HEK293 (cell line): ENCODE measurements around the gene NDC1.

ENCODE experiments used
- CTCF ChIA-PET: fragments of 350-600 bp; formaldehyde crosslinking; extraction: SDS; loops from one replicate; lab custom pipeline; 2021; ENCODE audit warnings: antibody characterized with exemption; lab: Yijun Ruan, JAX
- POLR2A ChIA-PET: fragments of 300-600 bp; formaldehyde crosslinking; extraction: SDS; loops from one replicate; lab custom pipeline; 2020; ENCODE audit warnings: antibody characterized with exemption, inconsistent platforms; lab: Yijun Ruan, JAX
- H3K27ac ChIP-seq: fragments of 200-500 bp; sonication (Bioruptor generic); 2 replicates; pipeline ENCODE4 v1.5.1; 2014; ENCODE audit warnings: low read depth, low read length, control low read depth, inconsistent platforms; ENCODE audit errors: extremely low read depth
- H3K36me3 ChIP-seq, 2 experiments: fragments of 200-500 bp in 1 of 2; sonication (Bioruptor generic) in 1 of 2; 1 replicate in 1 of 2; 2 replicates in 1 of 2; pipeline ENCODE4 v1.5.1; 2014 to 2017; ENCODE audit warnings: inconsistent platforms in 2 of 2, low read length in 2 of 2; ENCODE audit not compliant: control insufficient read depth in 2 of 2, insufficient read depth in 1 of 2
- H3K4me1 ChIP-seq: fragments of 200-500 bp; sonication (Bioruptor generic); 2 replicates; pipeline ENCODE4 v1.5.1; 2014; ENCODE audit warnings: mild to moderate bottlenecking, low read length, inconsistent platforms; ENCODE audit not compliant: control insufficient read depth, insufficient read depth
- H3K4me3 ChIP-seq: 2 replicates; pipeline ENCODE4 v1.5.1; 2011; ENCODE audit warnings: low read depth, mild to moderate bottlenecking, control low read depth, low read length, moderate library complexity
- H3K9me3 ChIP-seq: fragments of 200-500 bp; sonication (Bioruptor generic); 2 replicates; pipeline ENCODE4 v1.5.1; 2014; ENCODE audit warnings: low read depth, low read length, inconsistent platforms; ENCODE audit not compliant: control insufficient read depth, insufficient read depth
- EGR2 ChIP-seq: fragments of 450-650 bp; formaldehyde crosslinking; IDR thresholded peaks from 2 replicates; pipeline ENCODE4 v1.5.1; 2016; ENCODE audit warnings: low read depth, missing biosample characterization, missing genetic modification characterization
- GFI1B ChIP-seq: fragments of 450-650 bp; formaldehyde crosslinking; IDR thresholded peaks from 2 replicates; pipeline ENCODE4 v1.5.1; 2016; ENCODE audit warnings: missing biosample characterization, missing genetic modification characterization
- GLI2 ChIP-seq: fragments of 450-650 bp; formaldehyde crosslinking; IDR thresholded peaks from 2 replicates; pipeline ENCODE4; 2017; ENCODE audit warnings: missing biosample characterization, missing genetic modification characterization, low read depth, borderline replicate concordance
- GLIS2 ChIP-seq: fragments of 450-650 bp; formaldehyde crosslinking; IDR thresholded peaks from 2 replicates; pipeline ENCODE4 v1.5.1; 2016; ENCODE audit warnings: missing biosample characterization, missing genetic modification characterization
- HOXC10 ChIP-seq: sonication (generic); formaldehyde crosslinking; IDR thresholded peaks from 2 replicates; pipeline ENCODE4 v1.8.1; 2023; ENCODE audit warnings: mild to moderate bottlenecking, missing genetic modification reagents
- KLF8 ChIP-seq: fragments of 450-650 bp; formaldehyde crosslinking; IDR thresholded peaks from 2 replicates; pipeline ENCODE4 v1.5.1; 2016; ENCODE audit warnings: missing biosample characterization, missing genetic modification characterization
- SCRT2 ChIP-seq: fragments of 450-650 bp; formaldehyde crosslinking; IDR thresholded peaks from 2 replicates; pipeline ENCODE4 v1.5.1; 2016; ENCODE audit warnings: missing biosample characterization, missing genetic modification characterization
- SETDB1 ChIP-seq: IDR thresholded peaks from one replicate; pipeline ENCODE4 v1.6.1; 2017; ENCODE audit warnings: mild to moderate bottlenecking, low read length, moderate library complexity, mixed read lengths; ENCODE audit not compliant: insufficient read length
- SP3 ChIP-seq: fragments of 450-650 bp; formaldehyde crosslinking; IDR thresholded peaks from 2 replicates; pipeline ENCODE4 v1.5.1; 2016; ENCODE audit warnings: missing biosample characterization, missing genetic modification characterization
- ZBTB7A ChIP-seq: fragments of 450-650 bp; formaldehyde crosslinking; IDR thresholded peaks from 2 replicates; pipeline ENCODE4 v1.5.1; 2016; ENCODE audit warnings: low read depth, missing biosample characterization, missing genetic modification characterization
- ZNF132 ChIP-seq: fragments of 450-650 bp; formaldehyde crosslinking; IDR thresholded peaks from 2 replicates; pipeline ENCODE4 v1.5.1; 2017; ENCODE audit warnings: missing biosample characterization, missing genetic modification characterization, borderline replicate concordance
- ZNF133 ChIP-seq: fragments of 450-650 bp; formaldehyde crosslinking; IDR thresholded peaks from 2 replicates; pipeline ENCODE4 v1.5.1; 2016; ENCODE audit warnings: missing biosample characterization, missing genetic modification characterization
- ZNF354C ChIP-seq: fragments of 450-650 bp; formaldehyde crosslinking; IDR thresholded peaks from 2 replicates; pipeline ENCODE4 v1.5.1; 2016; ENCODE audit warnings: missing biosample characterization, missing genetic modification characterization, low read depth, borderline replicate concordance
- ZNF366 ChIP-seq: fragments of 450-650 bp; formaldehyde crosslinking; conservative IDR thresholded peaks from 2 replicates; pipeline ENCODE4 v1.5.1; 2016; ENCODE audit warnings: missing biosample characterization, missing genetic modification characterization
- ZNF561 ChIP-seq: fragments of 450-650 bp; IDR thresholded peaks from 2 replicates; pipeline ENCODE4 v1.5.1; 2018; ENCODE audit warnings: missing biosample characterization, missing genetic modification characterization, borderline replicate concordance
- ZNF626 ChIP-seq: fragments of 450-650 bp; sonication (Bioruptor Pico); formaldehyde crosslinking; IDR thresholded peaks from 2 replicates; pipeline ENCODE4 v1.5.1; 2018; ENCODE audit warnings: missing biosample characterization, missing genetic modification characterization, inconsistent platforms
- ZNF629 ChIP-seq: fragments of 450-650 bp; formaldehyde crosslinking; IDR thresholded peaks from 2 replicates; pipeline ENCODE4 v1.5.1; 2017; ENCODE audit warnings: missing biosample characterization, missing genetic modification characterization
- ZNF660 ChIP-seq: fragments of 450-650 bp; IDR thresholded peaks from 2 replicates; pipeline ENCODE4 v1.5.1; 2018; ENCODE audit warnings: missing biosample characterization, mild to moderate bottlenecking, missing genetic modification characterization
- ZNF664 ChIP-seq: fragments of 450-650 bp; formaldehyde crosslinking; IDR thresholded peaks from 2 replicates; pipeline ENCODE4 v1.5.1; 2016; ENCODE audit warnings: missing biosample characterization, missing genetic modification characterization
- ZNF791 ChIP-seq: fragments of 450-650 bp; formaldehyde crosslinking; IDR thresholded peaks from 2 replicates; pipeline ENCODE4 v1.5.1; 2016; ENCODE audit warnings: missing biosample characterization, missing genetic modification characterization
- TF ChIP-seq, protein P1 (sequence below): fragments of 450-650 bp; formaldehyde crosslinking; IDR thresholded peaks from 2 replicates; pipeline ENCODE4 v1.5.1; 2016; ENCODE audit warnings: missing biosample characterization, missing genetic modification characterization
- TF ChIP-seq, protein P2 (sequence below): fragments of 450-650 bp; formaldehyde crosslinking; IDR thresholded peaks from 2 replicates; pipeline ENCODE4 v1.5.1; 2016; ENCODE audit warnings: missing biosample characterization, missing genetic modification characterization
- TF ChIP-seq, protein P3 (sequence below): fragments of 450-650 bp; formaldehyde crosslinking; IDR thresholded peaks from 2 replicates; pipeline ENCODE4 v1.5.1; 2016; ENCODE audit warnings: missing biosample characterization, missing genetic modification characterization
- TF ChIP-seq, protein P4 (sequence below): fragments of 450-650 bp; formaldehyde crosslinking; IDR thresholded peaks from 2 replicates; pipeline ENCODE4 v1.5.1; 2017; ENCODE audit warnings: missing biosample characterization, missing genetic modification characterization
- TF ChIP-seq, protein P5 (sequence below): fragments of 450-650 bp; formaldehyde crosslinking; IDR thresholded peaks from 2 replicates; pipeline ENCODE4 v1.5.1; 2016; ENCODE audit warnings: missing biosample characterization, missing genetic modification characterization
- TF ChIP-seq, protein P6 (sequence below): IDR thresholded peaks from 2 replicates; pipeline ENCODE4 v1.6.1; 2011; ENCODE audit warnings: mild to moderate bottlenecking, low read depth, low read length, borderline replicate concordance

Gene NDC1

DNA sequence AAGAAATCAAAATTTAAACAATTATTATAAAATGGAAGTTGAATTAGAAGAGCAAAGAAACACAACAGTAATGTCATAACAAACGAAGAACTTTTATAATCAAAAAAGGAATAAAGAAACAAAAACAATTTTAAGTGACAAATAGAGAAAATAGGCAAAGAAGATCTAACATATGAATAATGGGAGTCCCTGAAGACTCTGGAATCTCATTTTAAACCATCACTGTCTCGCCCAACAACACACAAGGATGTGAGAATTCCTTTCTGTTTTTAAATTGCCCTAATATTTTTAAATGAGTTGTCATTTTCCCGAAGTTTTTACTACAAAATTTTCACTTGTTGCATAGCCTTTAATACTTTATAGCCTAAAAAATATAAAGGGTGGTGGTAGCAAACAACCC lies 4.3 kb upstream of the NDC1 start (continued):
- TF ChIP-seq, protein P1, sequence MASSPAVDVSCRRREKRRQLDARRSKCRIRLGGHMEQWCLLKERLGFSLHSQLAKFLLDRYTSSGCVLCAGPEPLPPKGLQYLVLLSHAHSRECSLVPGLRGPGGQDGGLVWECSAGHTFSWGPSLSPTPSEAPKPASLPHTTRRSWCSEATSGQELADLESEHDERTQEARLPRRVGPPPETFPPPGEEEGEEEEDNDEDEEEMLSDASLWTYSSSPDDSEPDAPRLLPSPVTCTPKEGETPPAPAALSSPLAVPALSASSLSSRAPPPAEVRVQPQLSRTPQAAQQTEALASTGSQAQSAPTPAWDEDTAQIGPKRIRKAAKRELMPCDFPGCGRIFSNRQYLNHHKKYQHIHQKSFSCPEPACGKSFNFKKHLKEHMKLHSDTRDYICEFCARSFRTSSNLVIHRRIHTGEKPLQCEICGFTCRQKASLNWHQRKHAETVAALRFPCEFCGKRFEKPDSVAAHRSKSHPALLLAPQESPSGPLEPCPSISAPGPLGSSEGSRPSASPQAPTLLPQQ (tag by site-specific recombination), result no peak
- peak; percentile 73 for TF ChIP-seq SCRT2 (tag by site-specific recombination)
- TF ChIP-seq ZNF629 (tag by site-specific recombination), result no peak
- TF ChIP-seq, protein P2, sequence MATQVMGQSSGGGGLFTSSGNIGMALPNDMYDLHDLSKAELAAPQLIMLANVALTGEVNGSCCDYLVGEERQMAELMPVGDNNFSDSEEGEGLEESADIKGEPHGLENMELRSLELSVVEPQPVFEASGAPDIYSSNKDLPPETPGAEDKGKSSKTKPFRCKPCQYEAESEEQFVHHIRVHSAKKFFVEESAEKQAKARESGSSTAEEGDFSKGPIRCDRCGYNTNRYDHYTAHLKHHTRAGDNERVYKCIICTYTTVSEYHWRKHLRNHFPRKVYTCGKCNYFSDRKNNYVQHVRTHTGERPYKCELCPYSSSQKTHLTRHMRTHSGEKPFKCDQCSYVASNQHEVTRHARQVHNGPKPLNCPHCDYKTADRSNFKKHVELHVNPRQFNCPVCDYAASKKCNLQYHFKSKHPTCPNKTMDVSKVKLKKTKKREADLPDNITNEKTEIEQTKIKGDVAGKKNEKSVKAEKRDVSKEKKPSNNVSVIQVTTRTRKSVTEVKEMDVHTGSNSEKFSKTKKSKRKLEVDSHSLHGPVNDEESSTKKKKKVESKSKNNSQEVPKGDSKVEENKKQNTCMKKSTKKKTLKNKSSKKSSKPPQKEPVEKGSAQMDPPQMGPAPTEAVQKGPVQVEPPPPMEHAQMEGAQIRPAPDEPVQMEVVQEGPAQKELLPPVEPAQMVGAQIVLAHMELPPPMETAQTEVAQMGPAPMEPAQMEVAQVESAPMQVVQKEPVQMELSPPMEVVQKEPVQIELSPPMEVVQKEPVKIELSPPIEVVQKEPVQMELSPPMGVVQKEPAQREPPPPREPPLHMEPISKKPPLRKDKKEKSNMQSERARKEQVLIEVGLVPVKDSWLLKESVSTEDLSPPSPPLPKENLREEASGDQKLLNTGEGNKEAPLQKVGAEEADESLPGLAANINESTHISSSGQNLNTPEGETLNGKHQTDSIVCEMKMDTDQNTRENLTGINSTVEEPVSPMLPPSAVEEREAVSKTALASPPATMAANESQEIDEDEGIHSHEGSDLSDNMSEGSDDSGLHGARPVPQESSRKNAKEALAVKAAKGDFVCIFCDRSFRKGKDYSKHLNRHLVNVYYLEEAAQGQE, result no peak
- no peak for TF ChIP-seq ZNF561 (tag by site-specific recombination)
- peak; percentile 91 for TF ChIP-seq SETDB1
- TF ChIP-seq, protein P3, sequence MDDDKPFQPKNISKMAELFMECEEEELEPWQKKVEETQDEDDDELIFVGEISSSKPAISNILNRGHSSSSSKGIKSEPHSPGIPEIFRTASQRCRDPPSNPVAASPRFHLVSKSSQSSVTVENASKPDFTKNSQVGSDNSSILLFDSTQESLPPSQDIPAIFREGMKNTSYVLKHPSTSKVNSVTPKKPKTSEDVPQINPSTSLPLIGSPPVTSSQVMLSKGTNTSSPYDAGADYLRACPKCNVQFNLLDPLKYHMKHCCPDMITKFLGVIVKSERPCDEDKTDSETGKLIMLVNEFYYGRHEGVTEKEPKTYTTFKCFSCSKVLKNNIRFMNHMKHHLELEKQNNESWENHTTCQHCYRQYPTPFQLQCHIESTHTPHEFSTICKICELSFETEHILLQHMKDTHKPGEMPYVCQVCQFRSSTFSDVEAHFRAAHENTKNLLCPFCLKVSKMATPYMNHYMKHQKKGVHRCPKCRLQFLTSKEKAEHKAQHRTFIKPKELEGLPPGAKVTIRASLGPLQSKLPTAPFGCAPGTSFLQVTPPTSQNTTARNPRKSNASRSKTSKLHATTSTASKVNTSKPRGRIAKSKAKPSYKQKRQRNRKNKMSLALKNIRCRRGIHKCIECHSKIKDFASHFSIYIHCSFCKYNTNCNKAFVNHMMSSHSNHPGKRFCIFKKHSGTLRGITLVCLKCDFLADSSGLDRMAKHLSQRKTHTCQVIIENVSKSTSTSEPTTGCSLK (tag by site-specific recombination), result no peak
- TF ChIP-seq ZNF133 (tag by site-specific recombination), result peak; percentile 97
- no peak for TF ChIP-seq GLIS2 (tag by site-specific recombination)
- 0 out of 2 replicates have a peak, but pooled peaks have one; percentile 55 for TF ChIP-seq ZNF626 (tag by site-specific recombination)
- no peak for TF ChIP-seq ZNF366 (tag by site-specific recombination)
- no peak for TF ChIP-seq GLI2 (tag by site-specific recombination)
- no peak for TF ChIP-seq ZNF132 (tag by site-specific recombination)
- TF ChIP-seq ZNF664, result no peak
- TF ChIP-seq KLF8 (tag by site-specific recombination), result no peak

DNA sequence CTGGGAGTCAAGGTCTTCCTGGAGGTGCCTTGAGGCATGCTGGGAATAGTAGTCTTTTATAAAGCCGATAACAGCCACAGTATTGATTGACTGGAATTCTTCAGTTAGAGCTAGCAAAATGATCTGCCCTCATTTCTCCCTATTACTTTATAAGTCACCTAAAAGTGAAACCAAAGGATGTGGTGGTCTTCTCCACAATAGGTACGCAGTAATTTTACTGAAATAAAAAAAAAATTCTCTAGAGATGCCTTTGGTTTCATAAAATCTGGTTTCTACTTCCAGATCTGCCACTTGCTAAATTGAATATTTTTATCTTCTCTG lies 518 bp upstream of the NDC1 start:
- POLR2A ChIA-PET, result interaction anchor here (1.0 to 1.3 kb wide), 4 partner anchors 10 to 108 kb away, joined by 3 to 5 read pairs (median 4); partner anchors contain the start of gene LRRC42
- H3K4me3 ChIP-seq, result no peak overlapping the region; the same call in 1 of the 2 replicates
- H3K27ac ChIP-seq, result peak overlapping the region; percentile 99
- no peaks in the 10 kb centered on the region for H3K4me1 ChIP-seq
- CTCF ChIA-PET, result interaction anchor here (0.6 to 1.4 kb wide), 5 partner anchors 12 to 369 kb away, joined by 3 to 4 read pairs (median 3); no protein-coding TSS in a partner anchor
- no peaks in the 10 kb centered on the region for H3K9me3 ChIP-seq
- peaks cover 0 to 8% of the 10 kb centered on the region in 2 experiments; a peak in 2 of 3 replicates for H3K36me3 ChIP-seq
- TF ChIP-seq ZNF660 (0 out of 2 replicates have a peak, but pooled peaks have one; percentile 6), ZNF354C (no peak), SP3 (tag by site-specific recombination) (peak; percentile 57; the same call in 1 of the 2 replicates), GFI1B (tag by site-specific recombination) (no peak), ZNF791 (no peak), ZNF366 (tag by site-specific recombination) (no peak), ZBTB7A (tag by site-specific recombination) (no peak), HOXC10 (CRISPR knock-in tag) (no peak), EGR2 (tag by site-specific recombination) (no peak)
- TF ChIP-seq, protein P4, sequence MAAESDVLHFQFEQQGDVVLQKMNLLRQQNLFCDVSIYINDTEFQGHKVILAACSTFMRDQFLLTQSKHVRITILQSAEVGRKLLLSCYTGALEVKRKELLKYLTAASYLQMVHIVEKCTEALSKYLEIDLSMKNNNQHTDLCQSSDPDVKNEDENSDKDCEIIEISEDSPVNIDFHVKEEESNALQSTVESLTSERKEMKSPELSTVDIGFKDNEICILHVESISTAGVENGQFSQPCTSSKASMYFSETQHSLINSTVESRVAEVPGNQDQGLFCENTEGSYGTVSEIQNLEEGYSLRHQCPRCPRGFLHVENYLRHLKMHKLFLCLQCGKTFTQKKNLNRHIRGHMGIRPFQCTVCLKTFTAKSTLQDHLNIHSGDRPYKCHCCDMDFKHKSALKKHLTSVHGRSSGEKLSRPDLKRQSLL, result peak; percentile 53; the same call in 1 of the 2 replicates
- TF ChIP-seq, protein P5, sequence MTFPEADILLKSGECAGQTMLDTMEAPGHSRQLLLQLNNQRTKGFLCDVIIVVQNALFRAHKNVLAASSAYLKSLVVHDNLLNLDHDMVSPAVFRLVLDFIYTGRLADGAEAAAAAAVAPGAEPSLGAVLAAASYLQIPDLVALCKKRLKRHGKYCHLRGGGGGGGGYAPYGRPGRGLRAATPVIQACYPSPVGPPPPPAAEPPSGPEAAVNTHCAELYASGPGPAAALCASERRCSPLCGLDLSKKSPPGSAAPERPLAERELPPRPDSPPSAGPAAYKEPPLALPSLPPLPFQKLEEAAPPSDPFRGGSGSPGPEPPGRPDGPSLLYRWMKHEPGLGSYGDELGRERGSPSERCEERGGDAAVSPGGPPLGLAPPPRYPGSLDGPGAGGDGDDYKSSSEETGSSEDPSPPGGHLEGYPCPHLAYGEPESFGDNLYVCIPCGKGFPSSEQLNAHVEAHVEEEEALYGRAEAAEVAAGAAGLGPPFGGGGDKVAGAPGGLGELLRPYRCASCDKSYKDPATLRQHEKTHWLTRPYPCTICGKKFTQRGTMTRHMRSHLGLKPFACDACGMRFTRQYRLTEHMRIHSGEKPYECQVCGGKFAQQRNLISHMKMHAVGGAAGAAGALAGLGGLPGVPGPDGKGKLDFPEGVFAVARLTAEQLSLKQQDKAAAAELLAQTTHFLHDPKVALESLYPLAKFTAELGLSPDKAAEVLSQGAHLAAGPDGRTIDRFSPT, result no peak
- TF ChIP-seq, protein P6, sequence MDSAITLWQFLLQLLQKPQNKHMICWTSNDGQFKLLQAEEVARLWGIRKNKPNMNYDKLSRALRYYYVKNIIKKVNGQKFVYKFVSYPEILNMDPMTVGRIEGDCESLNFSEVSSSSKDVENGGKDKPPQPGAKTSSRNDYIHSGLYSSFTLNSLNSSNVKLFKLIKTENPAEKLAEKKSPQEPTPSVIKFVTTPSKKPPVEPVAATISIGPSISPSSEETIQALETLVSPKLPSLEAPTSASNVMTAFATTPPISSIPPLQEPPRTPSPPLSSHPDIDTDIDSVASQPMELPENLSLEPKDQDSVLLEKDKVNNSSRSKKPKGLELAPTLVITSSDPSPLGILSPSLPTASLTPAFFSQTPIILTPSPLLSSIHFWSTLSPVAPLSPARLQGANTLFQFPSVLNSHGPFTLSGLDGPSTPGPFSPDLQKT, result no peak
